ENCODE measurements around the gene APOL1. TPM values are rescaled to one million over a fixed set of nuclear protein-coding genes. Genes with fewer than 3 reads are reported as not detected.
A peak's percentile ranks its signal among the peaks of the same experiment; 100 is the strongest.

Gene APOL1
- total RNA-seq, 2 experiments from 2014 or later: 63.0 to 64.0 TPM

GRCh38 chr22:36213586-36213985, 39.3 kb upstream of the APOL1 start:
- Mint-ChIP-seq H3K27ac (no peak overlapping the region), H3K4me1 (peaks cover 14% of the 10 kb centered on the region), H3K36me3 (ENCODE audit: low read depth) (peaks cover 6% of the 10 kb centered on the region), H3K27me3 (peaks cover 81% of the 10 kb centered on the region), H3K9me3 (peaks cover 10% of the 10 kb centered on the region), H3K4me3 (no peak overlapping the region)
- CTCF ChIA-PET: interaction anchor here (1.3 kb wide), 1 partner anchor 53 kb away, joined by 3 read pairs; the partner anchor contains the start of gene APOL3
- no peak for DNase-seq
- POLR2A ChIA-PET: no interaction called here

DNA sequence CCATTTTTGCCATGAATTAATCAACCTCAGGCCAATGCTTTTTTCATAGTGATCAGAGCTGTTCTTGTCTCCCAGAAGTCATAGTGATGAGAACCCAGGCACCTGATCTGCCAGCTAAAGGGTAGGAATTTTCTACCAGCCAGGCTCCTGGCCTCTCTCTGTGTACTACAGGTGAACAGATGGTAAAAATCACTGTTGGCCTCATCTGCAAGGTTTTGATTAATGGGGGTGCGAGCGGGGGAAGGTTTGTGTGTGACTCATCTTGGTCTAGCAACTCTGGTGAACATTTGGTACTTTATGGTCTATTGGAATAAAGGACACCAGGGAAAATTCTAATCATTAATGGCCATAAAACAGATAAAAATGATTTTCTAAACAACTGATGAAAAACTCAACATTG, 37.0 kb upstream of the APOL1 start:
- no peaks in the 10 kb centered on the region for H3K36me3 Mint-ChIP-seq (ENCODE audit: low read depth)
- H3K4me3 Mint-ChIP-seq: no peak overlapping the region
- CTCF ChIA-PET: interaction anchor here (1.5 to 1.8 kb wide), 5 partner anchors 14 to 271 kb away, joined by 3 to 5 read pairs (median 3); partner anchors contain the start of gene APOL2
- no peak overlapping the region for H3K27ac Mint-ChIP-seq
- no peak for DNase-seq
- peaks cover 77% of the 10 kb centered on the region for H3K27me3 Mint-ChIP-seq
- H3K9me3 Mint-ChIP-seq: no peaks in the 10 kb centered on the region
- POLR2A ChIA-PET: interaction anchor here (1.5 kb wide), 1 partner anchor 62 kb away, joined by 3 read pairs; no protein-coding TSS in a partner anchor
- H3K4me1 Mint-ChIP-seq: peaks cover 7% of the 10 kb centered on the region

DNA sequence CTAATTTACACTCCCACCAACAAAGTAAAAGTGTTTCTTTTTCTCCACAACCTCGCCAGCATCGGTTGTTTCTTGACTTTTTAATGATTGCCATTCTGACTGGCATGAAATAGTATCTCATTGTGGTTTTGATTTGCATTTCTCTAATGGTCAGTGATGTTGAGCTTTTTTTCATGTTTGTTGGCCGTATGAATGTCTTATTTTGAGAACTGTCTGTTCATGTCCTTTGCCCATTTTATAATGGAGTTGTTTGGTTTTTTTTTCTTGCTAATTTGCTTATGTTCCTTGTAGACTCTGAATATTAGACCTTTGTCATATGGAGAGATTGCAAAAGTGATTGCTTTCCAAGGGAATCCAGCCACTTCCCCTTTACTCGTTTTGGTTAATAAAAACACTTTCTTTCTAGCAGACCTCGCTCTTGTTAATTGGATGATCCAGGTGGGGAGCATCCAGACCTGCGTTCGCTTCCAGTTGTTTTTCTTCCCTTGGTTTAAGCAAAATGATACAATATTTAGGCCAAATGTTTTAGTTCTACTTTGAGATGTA, 34.2 kb upstream of the APOL1 start:
- POLR2A ChIA-PET: no interaction called here
- Mint-ChIP-seq H3K4me3 (no peak overlapping the region), H3K27me3 (peaks cover 54% of the 10 kb centered on the region)

DNA sequence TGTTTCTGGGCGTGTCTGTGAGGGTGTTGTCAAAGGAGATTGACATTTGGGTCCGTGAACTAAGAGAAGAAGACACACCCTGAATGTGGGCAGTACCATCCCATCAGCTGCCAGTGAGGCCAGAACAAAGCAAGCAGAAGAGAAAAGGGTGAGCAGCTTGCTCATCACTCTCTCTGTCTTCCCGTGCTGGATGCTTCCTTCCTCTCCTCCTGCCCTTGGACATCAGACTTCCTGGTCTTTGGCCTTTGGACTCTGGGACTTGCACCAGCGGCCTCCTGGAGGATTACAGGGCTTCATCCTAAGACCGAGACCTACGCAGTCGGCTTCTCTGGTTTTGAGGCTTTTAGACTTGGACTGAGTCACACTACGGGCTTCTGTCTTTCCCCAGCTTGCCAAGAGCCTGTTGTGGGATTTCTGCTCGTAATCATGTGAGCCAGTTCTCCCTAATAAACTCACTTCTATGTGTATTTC, 32.4 kb upstream of the APOL1 start:
- peaks cover 11% of the 10 kb centered on the region for H3K4me1 Mint-ChIP-seq
- H3K36me3 Mint-ChIP-seq (ENCODE audit: low read depth): peaks cover 6% of the 10 kb centered on the region
- POLR2A ChIA-PET: no interaction called here
- H3K9me3 Mint-ChIP-seq: no peaks in the 10 kb centered on the region
- H3K4me3 Mint-ChIP-seq: no peak overlapping the region
- DNase-seq: no peak
- no peak overlapping the region for H3K27ac Mint-ChIP-seq
- H3K27me3 Mint-ChIP-seq: peaks cover 41% of the 10 kb centered on the region
- CTCF ChIA-PET: interaction anchor here (0.8 to 2.3 kb wide), 6 partner anchors 12 to 83 kb away, joined by 3 to 15 read pairs (median 4); no protein-coding TSS in a partner anchor

More for the DNA sequence above, 34.2 kb upstream of the APOL1 start:
- no peak for DNase-seq
- peaks cover 11% of the 10 kb centered on the region for H3K4me1 Mint-ChIP-seq
- H3K27ac Mint-ChIP-seq: no peak overlapping the region
- CTCF ChIA-PET: interaction anchor here (0.9 to 1.4 kb wide), 2 partner anchors 24 to 268 kb away, joined by 3 read pairs; no protein-coding TSS in a partner anchor
- no peaks in the 10 kb centered on the region for H3K9me3 Mint-ChIP-seq
- H3K36me3 Mint-ChIP-seq (ENCODE audit: low read depth): peaks cover under 1% of the 10 kb centered on the region

DNA sequence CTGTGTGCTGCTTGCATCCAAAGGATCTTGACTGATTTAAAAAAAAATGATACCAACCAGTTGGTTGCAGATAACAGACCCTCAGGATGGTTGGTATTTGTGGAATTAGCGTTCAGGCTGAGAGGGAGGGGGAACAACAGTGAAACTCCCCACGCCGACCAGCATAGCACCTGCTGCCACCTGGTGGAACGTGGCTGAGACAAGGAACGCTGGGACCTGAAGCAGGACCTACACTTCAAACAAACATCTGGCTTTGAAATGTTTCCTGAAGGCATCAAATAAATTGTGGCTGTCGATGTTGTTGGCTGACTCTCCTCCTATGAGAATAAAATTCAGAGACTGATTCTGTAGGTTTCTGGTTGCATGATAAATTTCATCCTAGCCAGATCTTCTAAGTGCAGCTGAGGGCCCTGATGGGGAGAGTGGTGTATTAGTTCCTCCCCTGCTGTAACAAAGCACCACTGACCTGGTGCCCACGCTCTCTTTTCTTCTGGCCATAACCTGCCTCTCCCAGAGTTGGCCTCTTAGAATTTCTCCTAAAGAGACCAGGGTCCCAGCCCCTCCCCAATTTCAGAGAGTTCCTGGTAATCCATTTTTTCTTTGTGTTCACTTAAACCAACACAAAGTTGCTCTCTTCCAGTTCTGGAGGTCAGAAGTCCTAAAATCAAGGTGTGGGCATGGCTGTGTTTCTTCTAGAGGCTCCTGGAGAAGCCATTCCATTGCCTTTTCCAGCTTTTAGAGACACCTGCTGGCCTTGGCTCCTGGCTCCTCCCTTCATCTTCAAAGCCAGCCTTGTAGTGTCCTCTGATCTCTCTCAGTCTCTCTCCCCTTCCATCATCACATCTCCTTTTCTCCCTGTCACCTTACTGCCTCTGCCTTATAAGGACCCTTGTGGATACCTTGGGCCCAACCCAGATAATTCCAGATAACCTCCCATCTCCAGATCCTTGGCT, 30.9 kb upstream of the APOL1 start:
- Mint-ChIP-seq H3K27ac (no peak overlapping the region), H3K36me3 (ENCODE audit: low read depth) (peaks cover 19% of the 10 kb centered on the region), H3K9me3 (no peaks in the 10 kb centered on the region), H3K4me3 (no peak overlapping the region), H3K4me1 (peaks cover 11% of the 10 kb centered on the region), H3K27me3 (peaks cover 30% of the 10 kb centered on the region)
- peak; percentile 58 for DNase-seq
- CTCF ChIA-PET: interaction anchor here (0.9 to 2.3 kb wide), 7 partner anchors 16 to 264 kb away, joined by 3 to 15 read pairs (median 4); partner anchors contain the start of gene APOL2
- POLR2A ChIA-PET: no interaction called here

DNA sequence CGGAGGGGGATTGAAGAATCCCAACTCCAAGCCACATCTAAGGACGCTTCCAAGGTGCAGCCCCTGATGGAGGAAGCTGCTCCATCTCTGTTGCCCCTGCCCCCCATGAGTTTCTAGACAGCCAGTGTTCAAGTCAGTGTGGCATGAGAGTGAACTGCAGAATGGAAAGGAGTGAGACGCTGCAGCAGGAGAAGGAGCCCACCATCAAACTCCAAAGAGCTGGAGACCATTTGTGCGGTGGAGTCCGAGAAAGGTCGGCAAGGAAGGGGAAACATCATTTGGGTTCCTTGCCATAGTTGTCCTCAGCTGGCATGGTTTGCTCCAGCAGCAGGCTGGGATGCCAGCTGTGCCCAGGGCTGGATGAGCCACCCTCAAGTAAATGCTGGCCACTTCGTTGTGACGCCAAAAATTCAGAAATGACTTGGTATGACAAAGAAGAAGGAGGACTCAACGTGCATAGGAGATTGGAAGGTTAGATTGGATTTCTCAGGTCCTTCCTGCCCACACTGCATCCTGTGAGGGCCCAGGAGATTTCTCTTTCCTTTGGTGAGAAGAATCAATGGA, 30.0 kb upstream of the APOL1 start:
- no peak for DNase-seq
- H3K4me1 Mint-ChIP-seq: peaks cover 14% of the 10 kb centered on the region
- ChIA-PET POLR2A (no interaction called here), CTCF (interaction anchor here (1.0 kb wide), 1 partner anchor 15 kb away, joined by 3 read pairs; no protein-coding TSS in a partner anchor)
- peaks cover 26% of the 10 kb centered on the region for H3K36me3 Mint-ChIP-seq (ENCODE audit: low read depth)
- H3K4me3 Mint-ChIP-seq: no peak overlapping the region
- H3K27me3 Mint-ChIP-seq: peaks cover 22% of the 10 kb centered on the region
- H3K27ac Mint-ChIP-seq: no peak overlapping the region
- H3K9me3 Mint-ChIP-seq: no peaks in the 10 kb centered on the region

GRCh38 chr22:36223504-36223903, 29.4 kb upstream of the APOL1 start:
- no peak overlapping the region for H3K27ac Mint-ChIP-seq
- CTCF ChIA-PET: no interaction called here
- peaks cover 16% of the 10 kb centered on the region for H3K4me1 Mint-ChIP-seq
- POLR2A ChIA-PET: no interaction called here
- peaks cover 17% of the 10 kb centered on the region for H3K27me3 Mint-ChIP-seq
- no peak for DNase-seq
- peaks cover 30% of the 10 kb centered on the region for H3K36me3 Mint-ChIP-seq (ENCODE audit: low read depth)
- H3K4me3 Mint-ChIP-seq: no peak overlapping the region
- H3K9me3 Mint-ChIP-seq: no peaks in the 10 kb centered on the region

DNA sequence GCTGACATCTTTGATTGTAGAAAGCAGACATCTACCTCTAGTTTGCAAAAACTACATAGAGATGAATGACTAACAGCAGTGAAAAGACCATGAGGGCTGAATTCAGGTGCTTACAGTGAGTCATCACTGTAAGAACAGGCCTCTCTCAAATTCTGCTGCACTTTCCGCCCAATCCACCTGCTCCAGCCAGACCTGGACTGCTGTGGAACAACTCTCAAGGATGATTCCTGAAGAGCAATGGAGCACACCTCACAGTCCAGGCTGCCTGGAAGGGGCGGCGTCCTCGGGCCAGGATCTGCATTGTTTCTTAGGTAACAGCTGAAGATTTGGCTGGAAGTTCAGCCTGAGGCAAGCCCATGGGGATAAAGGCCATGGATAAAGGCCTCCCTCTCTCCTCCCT, 28.7 kb upstream of the APOL1 start:
- H3K27ac Mint-ChIP-seq: no peak overlapping the region
- H3K4me3 Mint-ChIP-seq: no peak overlapping the region
- POLR2A ChIA-PET: no interaction called here
- DNase-seq: no peak
- H3K4me1 Mint-ChIP-seq: peaks cover 16% of the 10 kb centered on the region
- CTCF ChIA-PET: interaction anchor here (1.1 to 1.5 kb wide), 3 partner anchors 14 to 158 kb away, joined by 3 read pairs; no protein-coding TSS in a partner anchor
- H3K27me3 Mint-ChIP-seq: peaks cover 10% of the 10 kb centered on the region
- no peaks in the 10 kb centered on the region for H3K9me3 Mint-ChIP-seq
- peaks cover 38% of the 10 kb centered on the region for H3K36me3 Mint-ChIP-seq (ENCODE audit: low read depth)

- CTCF ChIA-PET: interaction anchor here (1.5 to 1.6 kb wide), 2 partner anchors 11 to 13 kb away, joined by 3 to 5 read pairs; no protein-coding TSS in a partner anchor
- H3K4me3 Mint-ChIP-seq: no peak overlapping the region
- POLR2A ChIA-PET: interaction anchor here (3.6 kb wide), 1 partner anchor 13 kb away, joined by 20 read pairs; the partner anchor contains the start of gene APOL2
These were observed 27.5 kb upstream of the APOL1 start for GRCh38 chr22:36225333-36225922.

DNA sequence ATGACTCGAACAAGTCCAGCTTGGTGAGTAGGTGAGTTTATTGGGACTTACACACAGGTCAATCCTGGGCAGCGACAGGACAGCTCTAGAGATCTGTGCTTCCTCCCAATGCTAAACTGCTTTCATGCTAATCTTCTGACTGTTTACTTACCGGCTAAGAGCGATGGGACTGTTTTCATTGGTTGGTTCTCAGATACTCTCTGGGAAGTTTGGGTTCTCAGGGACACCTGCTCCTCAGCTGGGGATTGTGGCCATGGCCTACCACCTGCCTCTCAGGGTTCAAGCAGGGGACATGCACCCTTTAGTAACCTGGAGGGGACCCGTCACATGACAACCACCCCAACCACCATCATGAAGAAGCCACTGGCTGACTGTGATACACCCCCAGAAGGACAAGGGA, 26.7 kb upstream of the APOL1 start:
- H3K27ac Mint-ChIP-seq: no peak overlapping the region
- H3K36me3 Mint-ChIP-seq (ENCODE audit: low read depth): peaks cover 56% of the 10 kb centered on the region
- DNase-seq: no peak
- peaks cover 2% of the 10 kb centered on the region for H3K27me3 Mint-ChIP-seq
- POLR2A ChIA-PET: interaction anchor here (3.6 kb wide), 1 partner anchor 12 kb away, joined by 20 read pairs; the partner anchor contains the start of gene APOL2
- H3K9me3 Mint-ChIP-seq: no peaks in the 10 kb centered on the region
- H3K4me1 Mint-ChIP-seq: peaks cover 15% of the 10 kb centered on the region
- H3K4me3 Mint-ChIP-seq: no peak overlapping the region
- CTCF ChIA-PET: interaction anchor here (0.9 to 1.7 kb wide), 3 partner anchors 9 to 13 kb away, joined by 3 to 5 read pairs (median 4); partner anchors contain the start of gene APOL2

More at GRCh38 chr22:36225333-36225922, 27.5 kb upstream of the APOL1 start:
- Mint-ChIP-seq H3K27me3 (peaks cover 6% of the 10 kb centered on the region), H3K27ac (no peak overlapping the region), H3K4me1 (peaks cover 14% of the 10 kb centered on the region), H3K36me3 (ENCODE audit: low read depth) (peaks cover 49% of the 10 kb centered on the region), H3K9me3 (no peaks in the 10 kb centered on the region)
- no peak for DNase-seq

GRCh38 chr22:36227396-36227795, 25.5 kb upstream of the APOL1 start:
- no peak overlapping the region for H3K27ac Mint-ChIP-seq

GRCh38 chr22:36227806-36228205, 25.1 kb upstream of the APOL1 start:
- Mint-ChIP-seq H3K27ac (no peak overlapping the region), H3K4me1 (peaks cover 18% of the 10 kb centered on the region), H3K9me3 (no peaks in the 10 kb centered on the region), H3K4me3 (no peak overlapping the region), H3K36me3 (ENCODE audit: low read depth) (peaks cover 71% of the 10 kb centered on the region), H3K27me3 (no peaks in the 10 kb centered on the region)
- CTCF ChIA-PET: interaction anchor here (0.7 to 1.0 kb wide), 2 partner anchors 38 to 50 kb away, joined by 3 read pairs; no protein-coding TSS in a partner anchor
- POLR2A ChIA-PET: interaction anchor here (1.3 to 3.6 kb wide), 2 partner anchors 11 to 58 kb away, joined by 3 to 20 read pairs; partner anchors contain the start of gene APOL2
- no peak for DNase-seq

More at GRCh38 chr22:36227396-36227795, 25.5 kb upstream of the APOL1 start:
- H3K4me1 Mint-ChIP-seq: peaks cover 15% of the 10 kb centered on the region
- ChIA-PET CTCF (interaction anchor here (0.7 to 1.7 kb wide), 2 partner anchors 12 to 38 kb away, joined by 3 to 4 read pairs; partner anchors contain the start of gene APOL2), POLR2A (interaction anchor here (1.3 to 3.6 kb wide), 2 partner anchors 11 to 58 kb away, joined by 3 to 20 read pairs; partner anchors contain the start of gene APOL2)
- no peak overlapping the region for H3K4me3 Mint-ChIP-seq
- no peaks in the 10 kb centered on the region for H3K27me3 Mint-ChIP-seq
- peak; percentile 26 for DNase-seq
- no peaks in the 10 kb centered on the region for H3K9me3 Mint-ChIP-seq
- peaks cover 68% of the 10 kb centered on the region for H3K36me3 Mint-ChIP-seq (ENCODE audit: low read depth)

Data from activated CD4-positive, alpha-beta memory T cell treated with anti-CD3 and anti-CD28 coated beads, Interleukin-2, amount 10 ng/mL, durations not matched to agents 7 days and 5 days (primary cell).